Stimulated activated CD4-positive, alpha-beta T cell treated with anti-CD3 and anti-CD28 coated beads, Interleukin-12 subunit alpha, Interleukin-12 subunit beta, amount 100 ng/mL, for 4 hours (primary cell): Measurements from ENCODE around the gene MYADM.
A peak's percentile ranks its signal among the peaks of the same experiment; 100 is the strongest.
"Not testable (repeated sequence)": the region's sequence is repeated elsewhere in the genome, so short reads cannot be mapped to it uniquely, and the experiment has no call there.

Experiments used
- DNase-seq: peaks from one replicate; pipeline ENCODE4 v3.0.0-alpha.2; 2020

MYADM gene

GRCh38 chr19:53868892-53869804 is 1.5 kb downstream of the MYADM start:
- DNase-seq: peak; percentile 74

DNA sequence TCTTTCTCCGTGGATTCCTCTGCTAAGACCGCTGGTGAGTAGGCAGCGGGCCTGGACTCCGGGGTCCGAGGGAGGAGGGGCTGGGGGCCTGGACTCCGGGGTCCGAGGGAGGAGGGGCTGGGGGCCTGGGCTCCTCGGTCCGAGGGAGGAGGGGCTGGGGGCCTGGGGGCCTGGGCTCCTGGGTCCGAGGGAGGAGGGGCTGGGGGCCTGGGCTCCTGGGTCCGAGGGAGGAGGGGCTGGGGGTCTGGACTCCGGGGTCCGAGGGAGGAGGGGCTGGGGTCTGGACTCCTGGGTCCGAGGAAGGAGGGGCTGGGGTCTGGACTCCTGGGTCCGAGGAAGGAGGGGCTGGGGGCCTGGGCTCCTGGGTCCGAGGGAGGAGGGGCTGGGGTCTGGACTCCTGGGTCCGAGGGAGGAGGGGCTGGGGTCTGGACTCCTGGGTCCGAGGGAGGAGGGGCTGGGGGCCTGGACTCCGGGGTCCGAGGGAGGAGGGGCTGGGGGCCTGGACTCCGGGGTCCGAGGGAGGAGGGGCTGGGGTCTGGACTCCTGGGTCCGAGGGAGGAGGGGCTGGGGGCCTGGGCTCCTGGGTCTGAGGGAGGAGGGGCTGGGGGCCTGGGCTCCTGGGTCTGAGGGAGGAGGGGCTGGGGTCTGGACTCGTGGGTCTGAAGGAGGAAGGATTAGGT is 2.3 kb downstream of the MYADM start:
- not testable (repeated sequence) for DNase-seq

- no peak for DNase-seq
These were observed 2.8 kb downstream of the MYADM start for GRCh38 chr19:53870485-53870844.

GRCh38 chr19:53871454-53871853 is 3.8 kb downstream of the MYADM start:
- no peak for DNase-seq

- DNase-seq: no peak
These were observed 5.1 kb downstream of the MYADM start for GRCh38 chr19:53872762-53873161.

GRCh38 chr19:53873773-53874605 is 6.3 kb downstream of the MYADM start:
- DNase-seq: no peak

DNA sequence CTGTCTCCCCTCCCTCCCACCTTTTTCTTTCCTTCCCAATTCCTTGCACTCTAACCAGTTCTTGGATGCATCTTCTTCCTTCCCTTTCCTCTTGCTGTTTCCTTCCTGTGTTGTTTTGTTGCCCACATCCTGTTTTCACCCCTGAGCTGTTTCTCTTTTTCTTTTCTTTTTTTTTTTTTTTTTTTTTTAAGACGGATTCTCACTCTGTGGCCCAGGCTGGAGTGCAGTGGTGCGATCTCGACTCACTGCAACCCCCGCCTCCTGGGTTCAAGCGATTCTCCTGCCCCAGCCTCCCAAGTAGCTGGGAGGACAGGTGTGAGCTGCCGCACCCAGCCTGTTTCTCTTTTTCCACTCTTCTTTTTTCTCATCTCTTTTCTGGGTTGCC is 6.9 kb downstream of the MYADM start:
- DNase-seq: no peak

- no peak for DNase-seq
These were observed 8.1 kb downstream of the MYADM start for GRCh38 chr19:53875602-53876325.

- DNase-seq: no peak
These were observed 9.1 kb downstream of the MYADM start for GRCh38 chr19:53876651-53877224.

- no peak for DNase-seq
These were observed 9.7 kb downstream of the MYADM start for GRCh38 chr19:53877361-53877766.

GRCh38 chr19:53878776-53879139 is 11.1 kb downstream of the MYADM start:
- no peak for DNase-seq

GRCh38 chr19:53879140-53880081 is 11.7 kb downstream of the MYADM start:
- peak; percentile 76 for DNase-seq

DNA sequence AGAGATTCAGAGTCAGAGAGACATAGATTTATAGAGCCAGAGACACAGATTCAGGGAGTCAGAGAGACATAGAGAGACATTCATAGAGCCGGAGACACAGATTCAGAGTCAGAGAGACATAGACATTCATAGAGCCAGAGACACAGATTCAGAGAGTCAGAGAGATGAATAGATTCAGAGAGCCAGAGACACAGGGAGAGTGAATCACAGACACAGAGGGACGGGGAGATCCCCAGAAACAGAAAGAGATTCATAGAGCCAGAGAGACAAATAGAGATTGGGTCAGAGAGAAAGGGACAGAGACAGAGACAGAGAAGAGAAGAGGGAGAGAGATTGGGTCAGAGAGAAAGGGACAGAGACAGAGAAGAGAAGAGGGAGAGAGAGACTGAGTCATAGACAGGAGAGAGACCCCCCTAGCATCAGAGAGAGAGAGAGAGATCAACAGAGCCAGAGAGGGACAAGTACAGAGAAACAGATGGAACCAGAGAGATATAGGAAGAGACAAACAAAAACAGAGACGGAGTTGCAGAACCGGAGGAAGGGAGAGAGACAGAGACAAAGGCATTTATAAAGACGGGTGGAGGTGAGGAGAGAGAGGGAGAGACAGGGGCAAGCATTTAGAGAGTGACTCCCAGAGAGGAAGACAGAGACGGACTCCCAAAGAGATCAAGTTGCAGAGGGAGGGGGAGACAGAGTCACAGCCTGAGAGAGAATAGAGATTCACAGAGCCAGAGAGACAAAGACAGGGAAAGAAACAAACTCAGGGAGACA is 13.2 kb downstream of the MYADM start:
- DNase-seq: no peak

GRCh38 chr19:53881482-53882390 is 14.1 kb downstream of the MYADM start, which contains the start of gene PRKCG:
Gene PRKCG, plus strand, starts transcription at chr19:53882197. Its CDS starts 298 bp downstream, at chr19:53882495.
- peak; percentile 42 for DNase-seq

- no peak for DNase-seq
These were observed 14.8 kb downstream of the MYADM start for GRCh38 chr19:53882391-53883050.

DNA sequence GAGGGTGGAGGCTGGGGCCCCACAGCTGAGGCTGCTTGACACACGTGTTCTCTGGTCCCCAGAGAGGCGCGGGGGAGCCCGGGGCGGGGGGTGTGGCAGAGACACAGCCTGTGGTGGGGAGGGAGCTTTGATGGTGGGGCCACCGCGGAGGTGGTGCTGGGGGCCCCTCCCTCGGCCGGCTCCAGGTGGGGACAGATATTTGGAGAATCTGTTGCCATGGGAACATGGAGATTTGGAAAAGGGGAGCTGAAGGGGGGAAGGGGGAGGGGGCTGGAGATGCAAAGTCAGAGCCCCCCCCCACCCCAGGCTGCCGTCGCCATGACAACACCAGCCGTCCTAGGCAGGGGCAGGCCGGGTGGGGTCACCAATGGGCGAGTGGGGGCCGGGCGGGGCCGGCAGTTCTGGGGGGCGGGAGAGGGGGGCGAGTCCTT is 15.6 kb downstream of the MYADM start:
- DNase-seq: no peak

DNA sequence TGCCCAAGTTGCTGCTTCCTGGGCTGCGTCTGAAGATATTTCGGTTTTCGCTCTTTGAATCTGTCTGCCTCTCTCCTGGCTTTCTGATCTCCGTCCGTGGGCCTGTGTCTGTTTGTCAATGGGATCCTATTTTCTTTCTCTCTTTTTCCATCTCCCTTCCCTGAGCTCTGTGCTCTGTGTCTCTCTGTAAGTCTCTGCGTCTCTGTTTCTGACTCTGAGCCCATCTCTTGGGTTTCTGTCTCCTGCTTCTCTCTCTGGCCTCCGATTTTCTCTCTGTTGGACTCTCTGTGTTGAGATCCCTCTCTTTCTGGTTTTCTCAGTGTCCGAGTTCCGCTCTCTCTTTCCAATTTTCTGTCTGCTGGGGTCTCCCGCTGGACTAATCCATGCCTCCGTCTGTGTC is 16.1 kb downstream of the MYADM start:
- no peak for DNase-seq

- DNase-seq: no peak
These were observed 16.6 kb downstream of the MYADM start for GRCh38 chr19:53884256-53884655.

DNA sequence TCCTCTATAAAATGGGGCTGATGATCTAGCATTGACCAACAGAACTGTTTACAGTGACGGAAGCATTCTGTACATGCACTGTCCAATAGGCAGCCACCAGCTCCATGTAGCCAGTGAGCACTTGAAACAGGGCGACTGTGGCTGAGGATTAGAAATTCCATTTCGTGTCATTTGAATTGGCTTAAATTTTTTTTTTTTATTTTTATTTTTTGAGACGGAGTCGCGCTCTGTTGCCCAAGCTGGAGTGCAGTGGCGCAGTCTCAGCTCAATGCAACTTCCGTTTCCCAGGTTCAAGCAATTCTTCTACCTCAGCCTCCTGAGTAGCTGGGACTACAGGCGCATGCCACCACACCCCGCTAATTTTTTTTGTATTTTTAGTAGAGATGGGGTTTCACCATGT is 17.4 kb downstream of the MYADM start:
- no peak for DNase-seq
